ENCODE measurements around the gene PNMA8C.
"Not testable (repeated sequence)": the region's sequence is repeated elsewhere in the genome, so short reads cannot be mapped to it uniquely, and the experiment has no call there.

PNMA8C gene

DNA sequence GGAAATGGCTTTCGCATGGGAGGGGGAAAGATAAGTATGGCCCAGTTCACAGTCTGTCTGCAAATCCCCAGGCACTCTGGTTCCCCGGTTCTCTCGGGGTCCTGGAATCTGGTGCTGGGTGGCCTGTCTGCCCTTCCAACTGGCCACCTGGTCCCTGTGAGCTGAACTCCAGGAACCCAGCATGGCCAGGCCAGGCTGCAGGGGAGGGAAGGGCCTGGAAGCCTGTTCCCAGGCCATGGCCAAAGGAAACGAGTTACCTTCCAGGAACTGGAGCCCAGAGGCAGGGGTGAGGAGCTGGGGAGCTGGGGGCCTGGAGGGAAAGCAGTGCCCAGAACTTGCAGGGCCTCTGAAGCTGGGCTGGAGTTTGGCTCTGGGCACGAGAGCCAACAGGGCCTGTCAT lies 19.1 kb upstream of the PNMA8C start:
- no peak for DNase-seq (ENCODE audit: low read depth in 1 of 2, low spot score in 1 of 2)

GRCh38 chr19:46447006-46447405 lies 18.3 kb upstream of the PNMA8C start:
- no peak for DNase-seq (ENCODE audit: low read depth in 1 of 2, low spot score in 1 of 2)

DNA sequence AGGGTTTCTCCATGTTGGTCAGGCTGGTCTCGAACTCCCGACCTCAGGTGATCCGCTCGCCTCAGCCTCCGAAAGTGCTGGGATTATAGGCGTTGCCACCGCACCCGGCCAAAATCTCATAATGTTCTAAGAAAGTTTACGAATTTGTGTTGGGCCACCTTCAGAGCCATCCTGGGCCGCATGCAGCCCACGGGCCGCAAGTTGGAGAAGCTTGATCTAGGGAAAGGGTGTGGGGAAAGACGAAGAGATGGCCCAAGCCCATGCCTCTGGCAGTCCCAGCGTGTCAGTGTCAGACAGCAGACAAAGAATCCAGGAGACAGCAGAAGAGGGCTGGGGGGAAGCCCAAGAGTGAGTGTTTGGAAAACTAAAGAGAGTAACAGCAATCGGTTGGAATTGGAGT lies 17.3 kb upstream of the PNMA8C start:
- no peak for DNase-seq (ENCODE audit: low read depth in 1 of 2, low spot score in 1 of 2)

DNA sequence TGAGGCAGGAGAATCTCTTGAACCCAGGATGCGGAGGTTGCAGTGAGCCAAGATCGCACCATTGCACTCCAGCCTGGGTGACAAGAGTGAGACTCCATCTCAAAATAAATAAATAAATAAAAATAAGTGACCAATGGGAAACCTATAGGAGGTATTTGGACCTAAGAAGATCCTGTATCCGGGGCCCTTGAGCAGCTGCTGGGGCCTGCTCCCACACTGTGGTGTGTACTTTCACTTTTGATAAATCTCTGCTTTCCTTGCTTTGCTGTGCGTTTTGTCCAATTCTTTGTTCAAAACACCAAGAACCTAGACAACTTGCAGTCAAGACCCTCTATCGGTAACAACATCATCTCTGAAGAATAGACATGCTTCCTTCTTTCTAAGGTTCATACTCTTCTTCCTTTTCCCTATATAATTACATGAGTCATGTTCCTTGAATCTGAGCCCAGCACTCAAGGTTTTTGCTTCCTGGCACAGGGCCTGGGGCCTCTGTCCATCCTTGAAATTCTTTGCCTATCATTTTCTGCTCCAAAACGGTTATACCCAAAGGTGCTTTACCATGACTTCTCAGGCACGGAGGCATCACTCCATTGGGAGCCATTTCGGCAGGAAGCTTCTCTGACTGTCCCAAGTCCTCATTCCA lies 14.2 kb upstream of the PNMA8C start:
- no peak for DNase-seq (ENCODE audit: low read depth in 1 of 2, low spot score in 1 of 2)

DNA sequence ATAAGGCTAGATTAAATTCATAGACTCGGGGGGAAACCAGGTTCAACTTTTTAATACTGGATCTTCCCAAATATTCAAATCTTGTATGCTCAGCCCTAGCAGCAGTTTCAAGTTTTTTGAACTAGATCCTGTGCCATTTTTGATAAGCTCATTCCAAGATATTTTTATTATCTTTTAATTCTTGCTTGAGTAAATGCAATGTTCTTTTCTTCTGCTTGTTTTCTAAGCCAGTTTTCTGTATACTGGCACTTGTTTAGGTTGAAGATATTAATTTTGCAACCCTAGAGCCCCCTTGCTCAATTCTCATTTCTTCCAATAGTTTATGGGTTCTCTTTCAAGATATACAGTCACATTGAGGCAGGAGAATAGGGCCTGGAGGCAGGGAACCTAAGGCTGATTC lies 13.1 kb upstream of the PNMA8C start:
- no peak for DNase-seq (ENCODE audit: low read depth in 1 of 2, low spot score in 1 of 2)

DNA sequence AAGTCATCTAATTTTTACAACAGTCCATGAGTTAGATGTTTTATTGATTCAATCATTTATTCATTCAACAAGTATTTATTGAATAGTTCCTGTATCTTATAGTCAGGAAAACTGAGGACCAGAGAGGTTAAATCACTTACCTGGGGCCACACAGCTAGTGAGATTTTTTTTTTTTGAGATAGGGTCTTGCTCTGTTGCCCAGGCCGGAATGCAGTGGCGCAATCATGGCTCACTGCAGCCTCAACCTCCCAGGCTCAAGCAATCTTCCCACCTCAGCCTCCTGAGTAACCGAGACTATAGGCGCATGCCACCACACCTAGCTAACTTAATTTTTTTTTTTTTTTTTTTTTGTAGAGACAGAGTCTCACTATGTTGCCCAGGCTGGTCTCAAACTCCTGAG lies 7.0 kb upstream of the PNMA8C start:
- DNase-seq (ENCODE audit: low read depth in 1 of 2, low spot score in 1 of 2): not testable (repeated sequence)

- no peak for DNase-seq (ENCODE audit: low read depth in 1 of 2, low spot score in 1 of 2)
Observed at GRCh38 chr19:46435009-46435408, 6.3 kb upstream of the PNMA8C start.

GRCh38 chr19:46433470-46433869 lies 4.7 kb upstream of the PNMA8C start:
- not testable (repeated sequence) for DNase-seq (ENCODE audit: low read depth in 1 of 2, low spot score in 1 of 2)

DNA sequence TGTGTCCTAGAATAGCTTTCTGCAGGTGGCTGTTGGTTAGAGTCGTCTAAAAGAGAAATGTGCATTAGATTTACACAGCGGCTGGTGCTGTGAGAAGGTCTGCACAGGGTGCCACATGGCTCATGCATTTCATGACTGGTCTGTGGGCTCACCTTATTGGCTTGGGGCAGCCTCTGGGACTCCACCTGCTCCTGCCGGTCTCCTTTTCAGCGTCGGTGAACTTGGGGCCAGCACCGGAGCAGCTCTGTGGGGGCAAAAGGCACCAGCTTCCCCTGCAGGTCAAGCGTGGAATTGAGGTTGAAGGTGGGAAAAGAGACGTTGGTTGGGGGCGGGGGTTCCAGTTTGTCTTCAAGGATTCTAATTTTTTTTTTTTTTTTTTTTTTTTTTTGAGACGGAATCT lies 3.1 kb upstream of the PNMA8C start:
- DNase-seq (ENCODE audit: low read depth in 1 of 2, low spot score in 1 of 2): no peak

- DNase-seq (ENCODE audit: low read depth in 1 of 2, low spot score in 1 of 2): no peak
Observed at GRCh38 chr19:46429999-46430398, 1.3 kb upstream of the PNMA8C start.

GRCh38 chr19:46427518-46428045 lies 1.2 kb downstream of the PNMA8C start:
- no peak for DNase-seq (ENCODE audit: low read depth in 1 of 2, low spot score in 1 of 2)

DNA sequence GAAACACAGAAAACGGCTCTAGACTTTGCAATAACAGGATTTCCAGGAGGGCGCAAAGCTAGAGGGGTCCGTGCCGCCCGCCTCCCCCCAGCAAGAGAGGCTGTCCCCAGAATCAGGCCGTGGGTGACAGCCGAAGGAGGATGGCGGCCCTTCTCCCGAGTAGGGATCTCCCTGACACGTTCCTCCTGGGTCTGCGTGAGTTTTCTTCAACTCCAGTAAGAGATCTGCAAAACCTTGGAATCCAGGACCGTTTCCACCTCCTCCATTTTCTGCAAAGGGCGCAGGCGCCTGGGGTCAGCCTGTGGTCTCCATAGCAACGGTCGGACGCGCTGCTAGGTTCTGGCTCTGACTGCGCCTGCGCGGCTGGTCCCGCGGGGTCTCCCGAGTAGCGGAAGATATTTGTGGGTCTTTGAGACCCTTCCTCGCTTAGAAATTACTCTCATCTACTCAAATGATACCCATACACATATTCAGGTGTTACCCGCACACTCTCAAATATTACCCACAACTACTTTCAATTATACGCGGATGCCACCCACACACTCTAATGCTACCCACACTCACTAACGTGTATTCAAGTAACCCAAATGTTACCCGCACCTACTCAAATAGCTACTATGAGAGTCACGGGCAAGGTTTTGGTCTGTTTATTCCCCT lies 2.1 kb downstream of the PNMA8C start:
- DNase-seq (ENCODE audit: low read depth in 1 of 2, low spot score in 1 of 2): no peak

DNA sequence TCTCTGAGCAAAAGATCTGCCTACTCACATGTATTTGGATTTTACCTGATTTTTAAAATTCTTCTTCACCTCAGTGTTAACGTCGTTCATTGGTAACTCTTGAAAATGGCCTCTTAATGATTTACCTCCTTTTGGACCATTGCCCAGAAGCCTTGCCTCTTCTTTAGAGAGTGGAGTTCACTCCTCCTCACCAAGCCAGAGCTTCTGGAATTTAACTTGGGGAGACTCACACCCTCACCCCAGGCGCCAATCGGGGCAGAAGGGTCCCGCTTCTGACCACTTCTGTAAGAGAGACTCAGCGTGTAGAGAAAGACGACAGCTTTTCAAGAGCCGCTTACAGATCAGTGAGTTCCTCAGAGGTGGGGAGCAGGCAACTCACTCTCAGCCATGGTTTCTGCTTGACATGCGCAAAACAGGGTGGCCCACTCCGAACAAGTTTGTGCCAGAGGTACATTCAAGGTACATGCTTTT lies 2.7 kb downstream of the PNMA8C start:
- DNase-seq (ENCODE audit: low read depth in 1 of 2, low spot score in 1 of 2): no peak

DNA sequence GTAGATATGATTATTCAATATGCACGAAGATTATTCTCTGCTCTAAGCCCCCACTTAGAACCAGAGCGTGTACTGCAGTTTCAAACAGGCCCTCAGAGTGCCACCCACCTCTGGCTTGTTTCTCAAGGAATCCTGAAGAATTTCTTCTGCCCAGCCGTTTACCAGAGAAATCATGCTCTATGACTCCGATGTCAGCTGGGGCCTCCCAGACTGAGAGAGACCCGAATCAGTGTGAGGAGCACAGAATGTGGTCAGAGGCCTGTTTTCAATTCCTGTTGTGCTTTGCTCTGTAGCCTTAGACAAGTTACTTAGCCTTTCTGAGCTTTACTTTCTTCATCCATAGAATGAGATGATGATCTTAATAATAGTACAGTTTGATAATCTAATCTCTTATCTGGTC lies 5.5 kb downstream of the PNMA8C start:
- no peak for DNase-seq (ENCODE audit: low read depth in 1 of 2, low spot score in 1 of 2)

DNA sequence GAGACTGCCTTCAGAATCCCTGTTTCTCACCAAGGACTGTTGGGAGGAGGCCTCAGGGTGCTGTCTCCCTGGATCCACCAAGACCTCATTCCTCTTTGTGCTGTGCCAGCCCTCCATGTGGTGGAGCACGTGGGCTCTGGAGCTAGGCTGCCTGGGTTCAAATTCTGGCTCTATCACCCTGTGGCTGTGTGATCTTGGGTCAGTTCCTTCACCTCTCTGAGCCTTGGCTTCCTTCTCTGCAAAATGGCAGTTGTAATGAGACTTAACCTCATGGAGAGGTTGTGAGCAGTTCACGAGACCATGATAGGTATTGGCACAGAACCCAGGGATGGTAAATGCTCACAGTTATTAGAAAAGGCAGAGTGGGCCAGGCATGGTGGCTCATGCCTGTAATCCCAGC lies 6.4 kb downstream of the PNMA8C start:
- no peak for DNase-seq (ENCODE audit: low read depth in 1 of 2, low spot score in 1 of 2)

DNA sequence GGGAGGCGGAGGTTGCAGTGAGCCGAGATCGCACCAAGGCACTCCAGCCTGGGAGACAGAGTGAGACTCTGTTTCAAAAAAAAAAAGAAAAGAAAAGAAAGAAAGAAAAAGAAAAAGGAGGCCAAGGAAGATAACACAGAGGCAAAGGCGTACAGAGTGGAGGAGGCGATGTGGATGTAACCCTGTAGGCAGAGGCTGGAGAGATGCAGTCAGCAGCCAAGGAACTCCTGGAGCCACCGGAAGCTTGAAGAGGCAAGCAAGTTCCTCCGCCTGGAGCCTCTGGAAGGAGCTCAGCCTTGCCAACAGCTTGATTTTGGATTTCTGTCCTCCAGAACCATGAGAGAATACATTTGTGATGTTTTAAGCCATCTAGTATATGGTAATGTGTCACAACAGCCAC lies 8.7 kb downstream of the PNMA8C start:
- DNase-seq (ENCODE audit: low read depth in 1 of 2, low spot score in 1 of 2): no peak

GRCh38 chr19:46415804-46416709 lies 12.7 kb downstream of the PNMA8C start:
- not testable (repeated sequence) for DNase-seq (ENCODE audit: low read depth in 1 of 2, low spot score in 1 of 2)

DNA sequence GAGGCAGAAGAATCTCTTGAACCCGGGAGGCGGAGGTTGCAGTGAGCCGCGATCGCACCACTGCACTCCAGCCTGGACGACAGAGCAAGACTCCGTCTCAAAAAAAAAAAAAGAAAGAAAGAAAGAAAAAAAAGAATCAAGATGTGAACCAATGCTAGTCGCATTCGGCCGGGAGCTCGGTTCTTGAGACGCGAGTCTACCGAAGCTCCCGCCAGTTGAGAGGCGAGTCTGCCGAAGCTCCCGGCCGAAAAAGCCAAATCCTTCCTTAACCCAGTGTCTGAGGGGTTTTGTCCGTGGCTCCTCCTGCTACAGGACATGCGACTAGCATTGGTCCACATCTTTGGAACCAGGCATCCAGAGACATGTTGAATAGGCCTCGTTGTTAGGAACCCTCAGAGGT lies 13.8 kb downstream of the PNMA8C start:
- not testable (repeated sequence) for DNase-seq (ENCODE audit: low read depth in 1 of 2, low spot score in 1 of 2)

DNA sequence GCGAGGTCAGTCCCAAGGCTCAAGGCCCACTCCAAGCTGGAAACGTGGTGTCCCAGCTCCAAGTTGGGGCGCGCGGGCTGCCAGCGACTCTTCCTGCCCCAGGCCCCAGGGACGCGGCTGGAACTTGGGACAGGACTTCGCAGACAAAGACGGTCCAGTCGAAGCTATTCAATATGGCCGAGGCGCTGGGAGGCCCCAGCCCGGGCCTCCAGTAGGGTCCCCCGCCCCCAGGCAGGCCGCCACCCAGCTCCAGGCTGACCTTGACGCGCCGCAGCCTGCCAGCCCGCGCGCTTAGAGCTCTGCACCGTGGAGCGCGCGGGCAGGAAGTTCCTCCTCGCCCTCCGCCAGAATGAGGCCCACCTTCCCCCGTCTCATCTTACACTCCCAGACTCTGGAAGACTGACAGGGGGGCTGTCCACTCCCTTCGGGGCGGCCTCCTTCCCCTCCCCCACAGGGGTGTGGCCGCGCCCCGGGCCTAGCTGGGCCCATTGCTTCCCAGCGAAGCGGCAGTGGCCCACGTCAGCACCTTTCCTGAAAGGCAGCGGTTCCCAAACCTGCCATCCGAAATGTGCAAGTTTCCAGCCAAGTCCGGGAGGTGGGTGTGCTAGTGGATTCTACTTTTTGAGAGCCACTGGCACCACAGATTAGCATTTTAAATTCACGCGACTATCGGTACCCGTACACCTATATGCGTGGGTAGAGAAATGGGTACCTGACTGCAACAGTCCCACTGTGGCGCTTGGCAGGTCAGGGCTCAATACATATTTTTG lies 15.3 kb downstream of the PNMA8C start, which contains the start of gene CCDC8:
CCDC8 (minus strand) TSS at position 303 of the 770 bp plus-strand sequence. CDS start 754 bp downstream, outside the sequence.
- no peak for DNase-seq (ENCODE audit: low read depth in 1 of 2, low spot score in 1 of 2)

GRCh38 chr19:46412650-46413261 lies 16.0 kb downstream of the PNMA8C start:
- DNase-seq (ENCODE audit: low read depth in 1 of 2, low spot score in 1 of 2): no peak
